Jurkat, Clone E6-1 (cell line): ENCODE results near the gene ITGA11.

Experiments
- DNase-seq: peaks from one replicate; pipeline ENCODE4 v3.0.0-alpha.2; 2011; ENCODE audit warnings: low read depth, low spot score
- H3K4me3 ChIP-seq: 2 replicates; pipeline ENCODE4 v1.5.1; 2011; ENCODE audit warnings: mild to moderate bottlenecking, low read length, control low read depth, moderate library complexity

The ITGA11 gene

DNA sequence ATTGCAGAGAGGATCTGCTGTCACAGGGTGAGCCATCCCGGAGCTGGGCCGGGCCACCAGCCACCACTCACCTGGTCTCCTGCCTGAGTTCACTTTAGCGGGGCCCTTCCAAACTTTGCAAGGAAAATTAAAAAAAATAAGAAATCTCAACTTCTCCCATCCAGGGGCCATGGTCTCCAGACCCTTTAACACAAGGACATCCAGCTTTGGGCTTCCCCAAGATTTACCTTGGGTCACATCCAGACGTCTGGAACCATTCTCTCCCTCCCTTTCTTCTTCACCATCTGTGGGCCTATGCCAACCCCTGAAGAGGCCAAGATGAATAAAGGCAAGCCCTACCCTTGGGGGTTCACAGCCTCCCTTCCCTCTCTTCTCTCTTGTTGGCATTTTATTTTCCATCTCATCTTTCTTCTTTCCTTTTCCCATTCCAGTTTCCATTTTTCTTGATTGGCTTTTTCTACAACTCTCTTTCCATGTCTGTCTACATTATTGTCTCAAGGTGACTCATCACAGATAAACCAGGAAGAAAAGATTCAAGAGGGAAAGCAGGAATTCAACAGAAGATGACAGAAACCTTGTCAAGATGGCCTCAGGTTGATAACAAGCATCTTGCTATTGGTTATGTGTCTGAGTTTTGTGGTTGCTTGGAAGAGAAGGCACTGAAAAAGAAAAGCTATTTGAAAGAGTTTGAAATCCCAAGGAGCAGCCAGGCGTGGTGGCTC lies 49.5 kb downstream of the ITGA11 start:
- DNase-seq = no peak
- H3K4me3 ChIP-seq = no peak overlapping the region

DNA sequence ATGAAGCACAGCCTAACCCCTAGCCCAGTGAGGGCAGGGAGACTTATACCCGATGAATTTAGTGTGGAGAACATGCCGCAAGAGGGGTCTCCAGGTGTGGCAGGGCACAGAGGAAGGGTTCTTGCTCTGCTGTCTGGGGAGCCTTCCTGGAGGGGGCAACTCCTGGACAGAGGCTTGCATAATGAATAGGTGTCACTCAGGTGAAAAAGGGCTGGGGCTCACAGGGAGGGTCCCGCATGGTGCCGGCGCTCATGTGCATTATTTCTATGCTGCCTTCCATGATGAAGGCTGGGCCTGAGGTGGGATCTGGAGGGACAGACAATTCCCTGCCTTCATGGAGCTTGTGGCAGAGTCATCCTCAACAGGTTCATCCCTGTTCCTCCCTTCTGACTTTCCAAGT lies 51.5 kb downstream of the ITGA11 start:
- H3K4me3 ChIP-seq = no peak overlapping the region
- DNase-seq = no peak

DNA sequence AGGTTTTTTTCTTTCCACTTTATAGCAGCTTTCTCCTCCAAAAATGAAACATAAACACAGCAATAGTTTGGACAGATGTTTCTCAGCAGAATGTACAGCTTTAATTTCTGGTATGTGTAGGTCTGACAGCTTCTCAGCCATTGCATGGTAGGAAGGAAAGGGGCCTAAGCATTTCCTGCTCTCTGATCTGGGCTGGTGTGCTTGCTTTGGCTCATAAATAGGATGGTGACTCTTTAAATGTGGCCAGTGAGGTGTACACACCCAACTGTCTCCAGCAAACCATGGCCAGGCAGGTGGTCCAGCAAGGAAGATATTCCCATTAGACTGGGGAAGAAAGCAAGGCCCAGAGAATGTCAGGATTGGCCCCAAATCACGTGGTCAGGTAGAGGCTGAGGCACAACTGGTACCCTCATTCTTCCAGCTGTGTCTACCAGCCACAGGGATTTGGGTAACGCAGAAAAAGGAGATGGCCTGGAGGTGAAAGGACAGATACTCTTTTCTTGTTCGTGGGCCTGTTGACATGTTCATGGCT lies 52.1 kb downstream of the ITGA11 start:
- no peak overlapping the region for H3K4me3 ChIP-seq
- DNase-seq = peak; percentile 48

DNA sequence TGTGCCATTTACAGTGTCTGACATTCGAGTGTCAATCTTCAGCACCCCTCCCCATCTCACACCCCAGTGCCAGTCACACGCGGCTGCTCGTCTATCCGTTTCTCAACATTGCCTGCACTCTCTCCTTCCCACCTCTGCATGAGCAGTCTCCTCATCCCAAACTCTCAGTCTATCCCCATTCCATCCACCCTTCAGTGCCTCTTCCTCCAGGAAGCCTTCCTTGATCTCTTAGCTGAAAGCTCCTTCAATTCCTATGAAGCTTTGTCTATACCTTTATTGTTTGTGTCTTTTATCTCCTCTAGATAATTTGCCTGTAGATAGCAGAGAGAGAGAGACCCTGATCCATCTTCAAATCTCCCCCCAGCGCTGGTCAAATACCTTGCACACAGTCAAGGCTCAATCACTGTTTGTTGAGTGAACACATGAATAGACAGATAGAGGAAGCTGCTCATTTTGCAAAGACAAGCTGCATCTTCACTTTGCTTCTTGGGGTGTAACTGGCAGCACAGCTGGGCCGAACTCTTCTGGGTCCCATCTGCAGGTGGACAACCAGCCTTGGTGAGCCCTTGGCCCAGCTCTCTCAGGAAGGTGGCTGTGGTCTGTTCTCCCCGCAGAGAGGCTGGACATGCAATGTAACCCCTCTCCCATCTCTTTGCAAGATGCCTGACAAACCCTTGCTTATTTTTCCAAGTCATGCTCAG lies 52.8 kb downstream of the ITGA11 start:
- H3K4me3 ChIP-seq = no peak overlapping the region
- DNase-seq = no peak

DNA sequence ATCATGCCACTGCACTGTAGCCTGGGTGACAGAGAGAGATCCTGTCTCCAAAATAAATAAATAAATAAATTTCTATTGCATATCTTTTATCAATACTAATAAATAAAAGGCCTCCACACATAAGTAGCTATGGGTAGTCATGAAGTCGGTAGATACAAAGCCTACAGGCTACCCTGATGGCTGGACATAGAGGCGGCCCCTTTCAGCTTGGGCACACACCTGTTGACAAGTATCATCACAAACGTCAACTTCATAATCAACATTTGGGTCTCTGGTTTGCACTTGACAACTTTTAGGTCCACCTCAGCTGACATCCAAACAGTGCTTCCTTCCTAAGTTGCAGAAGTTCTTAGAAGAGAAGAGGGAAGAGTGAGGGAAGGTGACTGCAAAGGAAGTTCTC lies 53.4 kb downstream of the ITGA11 start:
- DNase-seq = no peak
- H3K4me3 ChIP-seq = no peak overlapping the region

DNA sequence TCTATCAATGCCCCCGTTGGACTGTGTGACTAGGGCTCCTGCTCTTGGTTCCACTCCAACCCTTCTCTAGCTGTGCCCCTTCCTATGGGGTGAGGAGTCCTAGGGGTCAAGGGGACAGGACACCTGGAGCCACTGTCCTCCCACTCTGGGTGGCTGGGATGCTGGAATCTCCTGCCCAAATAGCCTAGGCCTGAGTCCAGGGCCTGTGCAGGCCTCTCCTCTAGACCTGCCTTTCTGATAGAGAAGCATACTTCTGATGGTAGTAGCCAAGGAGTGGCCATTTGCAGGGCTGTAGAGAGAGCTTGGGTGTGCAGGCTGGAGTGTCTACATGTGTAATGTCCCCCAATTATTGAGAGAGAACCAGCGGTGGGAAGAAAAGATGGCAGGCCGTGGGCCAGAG lies 54.2 kb downstream of the ITGA11 start:
- DNase-seq = no peak
- no peak overlapping the region for H3K4me3 ChIP-seq

DNA sequence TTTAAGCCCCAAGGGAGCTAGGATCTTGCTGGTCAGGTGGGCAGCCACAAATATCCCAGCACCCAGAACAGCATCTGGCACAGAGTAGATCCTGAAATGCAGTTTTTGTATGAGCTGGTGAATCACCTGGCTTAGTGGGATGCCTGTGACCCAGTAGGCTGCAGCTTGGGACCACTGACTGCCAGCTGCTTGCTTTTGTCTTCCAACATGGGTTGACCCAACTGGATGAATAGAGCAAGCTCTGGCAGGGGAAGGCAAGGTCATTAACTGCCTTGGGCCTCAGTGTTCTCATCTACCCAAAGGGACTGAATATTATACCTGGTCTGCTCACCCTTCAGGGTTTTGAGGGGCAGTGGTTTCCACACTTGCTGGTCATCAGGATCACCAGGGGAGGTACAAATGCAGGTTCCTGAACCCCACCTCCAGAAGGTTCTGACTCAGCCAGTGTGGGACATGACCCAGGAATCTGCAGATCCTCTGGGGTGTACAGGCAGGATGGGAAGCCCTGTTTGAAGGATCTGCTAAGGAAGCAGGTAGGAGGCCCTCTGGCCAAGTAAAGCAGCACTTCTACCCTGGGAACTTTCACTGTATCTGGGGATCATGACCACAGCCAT lies 55.4 kb downstream of the ITGA11 start:
- no peak overlapping the region for H3K4me3 ChIP-seq
- DNase-seq = no peak

DNA sequence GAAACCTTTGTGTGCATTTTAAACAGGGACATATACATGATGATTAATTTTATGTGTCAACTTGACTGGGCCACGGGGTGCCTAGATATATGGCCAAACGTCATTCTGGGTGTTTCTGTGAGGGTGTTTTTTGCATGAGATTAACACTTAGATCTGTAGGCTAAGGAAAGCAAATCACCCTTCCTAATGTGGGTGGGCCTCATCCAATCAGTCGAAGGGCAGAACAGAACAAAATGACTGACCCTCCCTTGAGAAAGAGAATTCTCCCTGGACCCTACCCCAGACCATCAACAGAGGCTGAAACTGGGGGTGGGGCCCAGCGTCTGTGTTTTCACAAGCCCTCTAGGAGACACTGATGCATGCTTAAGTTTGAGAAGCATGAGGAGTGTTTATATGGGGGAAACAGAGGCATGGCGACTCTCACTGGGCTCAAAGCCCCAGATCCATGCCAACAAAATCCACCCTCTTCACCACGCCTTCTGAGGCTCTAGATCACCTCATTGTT lies 56.2 kb downstream of the ITGA11 start:
- H3K4me3 ChIP-seq = no peak overlapping the region
- DNase-seq = no peak

DNA sequence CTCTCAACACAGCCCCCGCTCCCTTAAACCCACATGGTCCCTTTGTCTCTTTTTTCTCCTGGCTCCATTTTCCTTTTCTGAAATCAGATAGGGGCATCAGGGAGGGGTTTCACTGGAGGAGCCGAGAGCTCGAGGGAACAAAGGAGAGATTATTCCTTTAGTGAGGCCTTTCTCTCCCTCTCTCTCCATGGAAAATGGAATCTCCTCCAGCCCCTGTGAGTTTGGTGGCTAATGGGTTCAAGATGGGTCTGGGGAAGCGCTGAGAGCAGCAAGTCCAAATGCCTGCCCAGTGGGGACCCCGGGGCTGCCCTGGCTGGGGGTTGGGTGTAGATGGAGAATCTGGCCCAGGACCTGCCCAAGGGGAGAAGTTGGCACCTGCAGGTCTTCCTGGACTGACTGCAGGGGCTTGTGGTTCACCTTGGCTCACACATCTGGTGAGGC lies 56.8 kb downstream of the ITGA11 start:
- no peak overlapping the region for H3K4me3 ChIP-seq
- no peak for DNase-seq

DNA sequence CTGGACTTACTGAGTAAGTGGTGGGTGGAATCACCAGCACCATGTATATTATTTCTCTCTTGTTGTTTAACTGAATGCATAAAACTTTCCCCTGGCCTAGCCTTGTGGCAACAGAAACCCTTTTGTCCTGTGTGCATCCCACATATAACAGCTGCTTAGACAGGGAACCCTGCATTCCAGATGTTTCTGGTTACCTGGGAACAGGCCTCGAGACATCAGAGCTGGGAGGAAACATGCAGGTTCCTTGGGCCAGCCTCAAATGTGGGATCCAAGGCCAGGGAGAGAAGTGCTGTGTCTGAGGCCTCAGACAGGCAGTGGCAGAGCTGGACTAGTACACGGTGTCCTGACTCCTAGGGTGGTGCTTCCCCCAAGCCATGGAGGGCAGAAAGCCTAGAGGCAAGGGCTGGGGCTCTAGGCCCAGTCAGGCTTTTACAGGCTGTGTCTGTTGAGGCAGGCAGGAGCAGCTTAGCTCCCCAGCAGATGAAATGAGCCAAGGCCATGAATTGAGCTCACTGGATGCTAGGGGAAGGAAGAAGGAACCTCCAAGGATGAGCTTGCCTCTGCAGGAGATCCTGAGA lies 57.7 kb downstream of the ITGA11 start:
- no peak overlapping the region for H3K4me3 ChIP-seq
- no peak for DNase-seq

DNA sequence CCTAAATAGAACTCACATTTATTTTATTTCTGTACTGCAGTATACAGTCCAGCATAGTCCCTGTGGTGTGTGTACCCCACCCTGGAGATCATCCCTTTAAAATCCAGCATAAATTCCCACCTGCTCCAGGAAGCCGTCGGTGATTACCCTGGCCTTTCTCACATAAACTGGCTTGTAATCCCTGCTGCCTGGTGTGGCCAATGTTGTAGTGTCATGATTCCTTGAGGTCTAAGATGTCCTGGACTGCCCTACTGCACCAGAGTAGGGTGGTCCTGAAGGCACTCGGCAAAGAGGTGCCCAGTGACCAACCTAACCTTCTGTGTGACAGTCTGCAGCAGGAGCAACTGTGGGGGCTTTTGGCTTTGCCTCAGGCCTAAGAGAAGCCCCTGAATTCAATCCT lies 58.9 kb downstream of the ITGA11 start:
- no peak overlapping the region for H3K4me3 ChIP-seq
- DNase-seq = no peak

DNA sequence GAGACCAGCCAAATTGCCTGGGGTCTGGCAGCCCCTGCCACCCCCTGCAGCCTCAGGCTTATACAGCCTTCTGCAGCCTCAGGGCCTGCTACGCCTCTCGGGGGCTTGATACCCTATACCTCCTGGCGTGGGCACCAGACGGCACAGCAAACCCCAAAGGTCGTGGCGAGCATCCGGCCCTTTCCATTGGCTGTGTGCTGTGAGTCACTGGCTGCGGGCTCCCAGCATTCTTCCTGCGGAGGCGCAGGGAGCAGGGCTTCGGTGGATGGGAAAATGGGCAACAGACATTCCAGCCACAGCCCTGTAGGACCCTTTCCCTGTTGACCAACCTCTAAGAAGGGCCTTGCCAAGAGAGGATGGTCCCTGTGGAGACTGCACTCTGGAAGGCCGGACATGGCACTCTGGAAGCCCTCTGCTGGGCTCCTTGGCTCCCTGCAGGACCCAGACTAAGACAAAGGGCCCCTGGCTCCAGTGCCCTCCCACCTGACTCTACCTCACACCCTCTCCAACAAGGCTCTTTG lies 59.6 kb downstream of the ITGA11 start:
- no peak for DNase-seq

DNA sequence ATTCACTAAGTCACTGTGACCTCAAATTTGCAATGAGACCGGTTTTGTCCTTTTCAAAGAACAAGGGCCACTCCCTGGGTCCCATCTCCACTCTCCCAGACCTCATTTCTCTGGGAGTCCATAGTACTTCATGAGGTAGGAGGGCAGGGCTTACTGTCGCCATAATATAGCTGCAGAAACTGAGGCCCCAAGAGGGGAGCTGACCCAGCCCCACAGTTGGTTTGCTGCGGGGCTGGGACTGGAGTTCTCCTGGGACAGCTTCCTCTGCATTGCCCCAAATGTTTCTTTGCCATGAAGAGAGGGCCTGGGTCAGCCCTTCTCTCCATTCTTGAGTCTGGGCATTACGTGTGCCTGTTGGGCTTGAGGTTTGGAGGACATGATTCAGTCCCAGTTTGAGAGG lies 60.1 kb downstream of the ITGA11 start:
- no peak for DNase-seq
- no peak overlapping the region for H3K4me3 ChIP-seq

More for the DNA sequence above, 59.6 kb downstream of the ITGA11 start:
- H3K4me3 ChIP-seq = no peak overlapping the region

DNA sequence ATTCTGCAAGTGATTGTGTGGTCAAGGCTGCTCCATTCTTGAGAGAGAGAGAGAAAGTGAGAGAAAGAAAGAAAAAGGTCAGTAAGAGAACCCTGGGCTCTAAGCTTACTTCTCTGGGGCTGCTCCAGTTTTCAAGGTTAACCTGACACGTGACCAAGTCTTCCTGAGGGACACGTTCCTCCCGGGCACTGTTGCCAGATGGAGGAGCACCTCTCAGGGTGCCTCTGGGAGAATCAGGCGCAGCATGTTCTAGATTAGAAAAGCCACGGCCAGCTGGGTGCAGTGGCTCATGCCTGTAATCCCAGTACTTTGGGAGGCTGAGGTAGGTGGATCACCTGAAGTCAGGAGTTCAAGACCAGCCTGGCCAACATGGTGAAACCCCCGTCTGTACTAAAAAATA lies 60.8 kb downstream of the ITGA11 start:
- no peak for DNase-seq

DNA sequence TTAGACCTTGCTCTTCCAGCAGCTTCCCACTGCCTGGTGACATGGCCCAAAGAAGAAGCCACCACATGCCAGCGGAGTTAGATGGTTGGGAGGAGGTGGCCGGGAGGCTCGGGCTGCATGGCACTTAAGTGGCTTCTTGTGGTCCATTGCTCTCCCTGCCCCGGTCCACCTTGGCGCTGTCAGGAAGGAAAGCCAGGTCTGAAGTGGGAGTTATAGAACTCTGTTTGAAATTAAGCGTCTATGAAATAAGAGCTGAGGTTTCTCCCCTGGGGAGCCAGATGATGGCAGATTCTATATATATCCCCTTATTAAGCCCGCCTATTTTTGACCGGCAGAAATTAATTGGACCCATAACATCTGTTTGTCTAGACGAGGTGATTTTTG lies 61.2 kb downstream of the ITGA11 start:
- DNase-seq = no peak
- no peak overlapping the region for H3K4me3 ChIP-seq

More for the DNA sequence above, 60.8 kb downstream of the ITGA11 start:
- H3K4me3 ChIP-seq = no peak overlapping the region

DNA sequence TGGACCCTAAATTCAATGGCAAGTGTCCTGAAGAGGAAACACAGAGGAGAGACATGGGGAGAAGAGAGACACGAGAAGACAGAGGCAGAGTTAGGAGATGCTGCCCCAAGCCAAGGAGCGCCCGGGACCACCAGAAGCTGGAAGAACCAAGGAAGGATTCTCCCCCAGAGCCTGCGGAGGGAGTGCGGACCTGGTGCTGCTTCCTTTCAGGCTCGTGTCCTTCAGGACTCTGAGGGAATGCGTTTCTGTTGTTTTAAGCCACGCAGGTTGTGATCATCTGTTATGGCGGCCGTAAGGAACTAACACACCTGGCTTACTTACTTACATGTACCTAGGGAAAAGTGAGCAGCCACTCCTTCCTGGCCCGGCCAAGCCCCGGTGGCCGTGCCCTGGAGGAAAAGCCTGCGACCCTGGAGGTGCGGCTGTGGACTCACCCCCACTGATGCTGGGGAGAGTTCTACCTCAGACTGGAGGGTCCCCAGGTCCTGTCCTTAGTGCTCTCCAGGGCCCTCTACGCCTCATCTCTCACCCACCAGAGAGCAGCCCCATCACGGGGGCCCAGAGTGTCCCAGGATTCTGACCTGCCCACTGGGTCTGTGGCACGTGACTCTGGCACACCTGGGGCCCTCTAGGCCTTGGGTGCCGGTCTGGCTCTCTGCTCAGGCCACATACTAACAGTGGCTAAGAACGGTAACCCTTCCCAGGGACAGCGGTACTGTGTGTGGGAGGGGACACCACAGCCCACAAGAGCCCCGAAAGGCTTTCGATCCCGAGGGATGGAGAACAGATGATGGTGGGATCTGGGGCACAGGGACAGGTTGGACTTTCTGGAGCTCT lies 61.8 kb downstream of the ITGA11 start:
- no peak overlapping the region for H3K4me3 ChIP-seq
- DNase-seq = no peak

DNA sequence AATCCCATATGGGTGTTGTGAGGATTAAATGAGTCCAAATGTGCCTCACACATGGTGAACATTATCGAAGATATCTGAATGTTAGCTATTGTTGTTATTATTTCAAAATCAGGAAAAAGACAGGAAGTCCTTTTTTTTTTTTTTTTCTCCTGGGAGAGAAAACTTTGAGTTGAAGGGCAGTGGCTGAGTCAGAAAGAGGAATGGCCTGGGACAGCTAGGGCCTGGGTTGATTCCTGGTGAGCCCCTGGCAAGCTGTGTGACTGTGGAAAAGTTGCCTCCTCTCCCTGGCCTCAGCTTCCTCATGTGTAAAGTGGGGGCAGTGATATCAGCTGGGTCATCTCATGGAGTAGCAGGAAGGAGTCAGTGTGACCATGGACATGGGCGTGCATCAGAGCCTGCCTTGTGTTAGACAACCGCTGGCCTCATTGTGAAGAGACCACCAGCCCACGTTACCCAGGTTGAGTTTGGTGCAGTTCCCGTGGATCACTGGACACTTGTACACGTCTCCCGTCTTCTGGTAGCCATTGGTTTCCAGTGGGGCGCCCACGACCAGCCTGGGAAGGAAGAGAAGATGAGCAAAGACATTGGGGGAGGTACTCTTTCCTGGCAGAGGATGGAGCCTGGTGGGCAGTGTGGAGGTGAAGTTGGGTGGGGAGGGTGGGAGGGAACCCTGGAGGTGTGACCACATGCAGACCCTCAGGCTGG lies 63.1 kb downstream of the ITGA11 start:
- no peak for DNase-seq
- H3K4me3 ChIP-seq = no peak overlapping the region

DNA sequence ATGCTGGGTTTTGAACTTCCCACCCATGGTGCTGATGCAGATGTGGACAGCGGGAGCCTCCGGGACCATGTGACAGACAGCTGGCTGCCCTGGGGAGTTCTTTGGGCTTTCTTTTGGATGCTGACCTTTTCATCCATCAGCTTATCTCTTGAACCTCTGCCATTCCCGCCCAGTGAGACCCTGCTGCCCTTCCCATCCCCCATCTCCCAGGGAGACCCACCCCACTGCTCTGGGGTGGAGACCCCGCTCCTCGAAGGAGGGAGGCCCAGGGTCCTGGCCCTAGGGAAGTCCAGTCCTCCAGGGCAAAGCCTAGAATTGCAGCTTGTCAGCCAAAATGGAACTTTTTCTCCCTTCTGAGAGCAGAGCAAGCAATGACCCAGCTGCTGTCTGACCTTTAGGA lies 64.0 kb downstream of the ITGA11 start:
- no peak overlapping the region for H3K4me3 ChIP-seq
- DNase-seq = no peak
